Calu3 (cell line): ENCODE results near the gene TLR8. TPM values are rescaled to one million over a fixed set of nuclear protein-coding genes. Genes with fewer than 3 reads are reported as not detected.

ENCODE experiments used
- BruUV-seq: library from RNA; stranded (reverse); fragments of 400-500 nt; replicated peaks from 2 replicates; lab custom pipeline; 2021; lab: Mats Ljungman, UMichigan
- CTCF ChIA-PET: fragments of 300-600 bp; sonication (Branson Sonifier 250); formaldehyde crosslinking; loops from one replicate; lab custom pipeline; 2022; ENCODE audit warnings: antibody characterized with exemption; lab: Charles Lee
- DNase-seq: peaks from one replicate; pipeline ENCODE4 v3.0.0; 2022
- H3K27ac Mint-ChIP-seq: one replicate; pipeline ENCODE4 v1.8.0; 2022; ENCODE audit warnings: mixed read lengths; ENCODE audit not compliant: unreplicated experiment
- H3K27me3 Mint-ChIP-seq: one replicate; pipeline ENCODE4 v1.8.0; 2022; ENCODE audit warnings: mixed read lengths; ENCODE audit not compliant: unreplicated experiment
- H3K36me3 Mint-ChIP-seq: one replicate; pipeline ENCODE4 v1.8.0; 2022; ENCODE audit warnings: mild to moderate bottlenecking, moderate library complexity, mixed read lengths; ENCODE audit not compliant: insufficient read depth, unreplicated experiment
- H3K4me1 Mint-ChIP-seq: one replicate; pipeline ENCODE4 v1.8.0; 2022; ENCODE audit warnings: mild to moderate bottlenecking, low read depth, mixed read lengths; ENCODE audit not compliant: unreplicated experiment
- H3K4me3 Mint-ChIP-seq: one replicate; pipeline ENCODE4 v1.8.0; 2022; ENCODE audit warnings: mild to moderate bottlenecking, low read depth, moderate library complexity, mixed read lengths; ENCODE audit not compliant: unreplicated experiment
- H3K9me3 Mint-ChIP-seq: one replicate; pipeline ENCODE4 v1.8.0; 2022; ENCODE audit warnings: low read depth, mixed read lengths; ENCODE audit not compliant: unreplicated experiment
- CTCF ChIP-seq: fragments of 200-600 bp; IDR thresholded peaks from one replicate; pipeline ENCODE4 v1.8.0; 2022; ENCODE audit warnings: antibody characterized with exemption; ENCODE audit not compliant: unreplicated experiment
- intact Hi-C: fragments of 100-400 bp; cut with micrococcal nuclease; formaldehyde crosslinking; loops from one replicate; pipeline ENCODE4 v1.10.0; 2022; ENCODE audit not compliant: unreplicated experiment
- total RNA-seq: library from RNA; stranded (reverse); gene quantifications from 2 replicates; pipeline ENCODE4 v1.2.3, GENCODE V29; 2022

Gene TLR8
- total RNA-seq, 1 experiment from 2014 or later: not detected

GRCh38 chrX:12895866-12896265 lies 10.6 kb upstream of the TLR8 start:
- intact Hi-C loops: loop anchor here (2.0 kb wide), 1 partner anchor 193 kb away; no protein-coding TSS in a partner anchor
- no peak for TF ChIP-seq CTCF
- H3K4me3 Mint-ChIP-seq: no peak overlapping the region
- BruUV-seq: no TSS peak
- H3K27me3 Mint-ChIP-seq: no peaks in the 10 kb centered on the region
- H3K9me3 Mint-ChIP-seq: no peaks in the 10 kb centered on the region
- DNase-seq: no peak
- H3K36me3 Mint-ChIP-seq: no peaks in the 10 kb centered on the region
- peaks cover 8% of the 10 kb centered on the region for H3K4me1 Mint-ChIP-seq
- no peak overlapping the region for H3K27ac Mint-ChIP-seq
- CTCF ChIA-PET: no interaction called here

DNA sequence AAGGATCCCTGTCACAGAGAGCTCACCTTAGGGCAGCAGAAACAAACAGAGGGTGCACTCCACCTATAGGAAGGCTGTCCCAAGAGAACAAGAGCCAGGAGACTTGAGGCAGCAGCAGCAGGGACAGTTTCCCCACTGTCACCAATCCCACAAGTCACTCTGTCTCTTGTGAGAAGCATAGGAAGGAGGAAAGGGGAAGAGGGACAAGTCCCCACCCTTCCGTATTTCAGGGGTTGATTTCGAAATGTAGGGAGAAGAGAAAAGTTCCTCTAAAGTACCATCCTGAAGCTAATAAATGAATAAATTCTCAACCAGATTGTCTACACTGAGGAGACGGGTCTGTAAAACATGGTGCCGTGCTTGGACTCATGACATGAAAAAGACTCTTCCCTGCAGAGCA lies 9.5 kb upstream of the TLR8 start:
- Mint-ChIP-seq H3K27ac (no peak overlapping the region), H3K36me3 (no peaks in the 10 kb centered on the region), H3K4me3 (no peak overlapping the region), H3K27me3 (no peaks in the 10 kb centered on the region), H3K9me3 (no peaks in the 10 kb centered on the region), H3K4me1 (peaks cover 16% of the 10 kb centered on the region)
- CTCF ChIA-PET: no interaction called here
- intact Hi-C loops: no loop called here
- no peak for TF ChIP-seq CTCF
- BruUV-seq: no TSS peak
- DNase-seq: no peak

DNA sequence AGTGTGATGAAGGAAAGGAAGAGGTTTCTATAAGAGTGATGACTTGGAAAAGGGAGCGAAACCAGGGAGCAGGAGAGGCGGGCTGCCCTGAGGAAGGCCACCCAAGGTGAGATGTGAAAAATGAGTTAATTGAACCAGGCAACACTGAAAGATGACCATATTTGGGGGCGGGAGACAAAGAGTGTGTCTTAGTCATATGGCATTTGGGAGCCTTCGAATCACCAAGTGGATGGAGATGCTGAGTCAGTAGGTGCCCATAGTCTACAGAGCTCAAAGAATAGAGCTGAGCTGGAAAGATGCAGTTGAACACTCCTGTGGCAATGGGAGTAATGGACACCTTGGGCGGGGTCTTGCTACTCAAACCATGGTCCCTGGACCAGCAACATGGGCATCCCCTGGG lies 8.3 kb upstream of the TLR8 start:
- Mint-ChIP-seq H3K4me1 (peaks cover 16% of the 10 kb centered on the region), H3K27ac (no peak overlapping the region), H3K27me3 (no peaks in the 10 kb centered on the region), H3K9me3 (no peaks in the 10 kb centered on the region), H3K36me3 (no peaks in the 10 kb centered on the region), H3K4me3 (no peak overlapping the region)
- intact Hi-C loops: no loop called here
- DNase-seq: no peak
- no TSS peak for BruUV-seq
- CTCF ChIA-PET: no interaction called here
- no peak for TF ChIP-seq CTCF

- no peak for TF ChIP-seq CTCF
- no peak for DNase-seq
- Mint-ChIP-seq H3K9me3 (no peaks in the 10 kb centered on the region), H3K4me3 (no peak overlapping the region), H3K4me1 (peaks cover 16% of the 10 kb centered on the region), H3K36me3 (no peaks in the 10 kb centered on the region), H3K27me3 (no peaks in the 10 kb centered on the region), H3K27ac (no peak overlapping the region)
- no TSS peak for BruUV-seq
- intact Hi-C loops: no loop called here
- CTCF ChIA-PET: interaction anchor here (1.1 kb wide), 1 partner anchor 263 kb away, joined by 4 read pairs; no protein-coding TSS in a partner anchor
Measured at GRCh38 chrX:12899506-12899905, 6.9 kb upstream of the TLR8 start.
